BE2C (cell line): Measurements from ENCODE around the gene PREX1.
A peak's percentile ranks its signal among the peaks of the same experiment; 100 is the strongest.

Experiments used
- DNase-seq: peaks from one replicate; pipeline ENCODE4 v3.0.0-alpha.2; 2020
- H3K27me3 ChIP-seq: fragments of 250-450 bp; sonication (Bioruptor Pico); 2 replicates; pipeline ENCODE4 v1.5.1; 2020; ENCODE audit warnings: mild to moderate bottlenecking
- H3K36me3 ChIP-seq: fragments of 250-450 bp; sonication (Bioruptor Pico); 2 replicates; pipeline ENCODE4 v1.5.1; 2020; ENCODE audit warnings: mild to moderate bottlenecking
- H3K4me1 ChIP-seq: fragments of 250-450 bp; sonication (Bioruptor Pico); 2 replicates; pipeline ENCODE4 v1.5.1; 2020
- H3K4me3 ChIP-seq: 2 replicates; pipeline ENCODE4 v1.5.1; 2011; ENCODE audit warnings: low read depth, low read length
- H3K9me3 ChIP-seq: fragments of 250-450 bp; sonication (Bioruptor Pico); 2 replicates; pipeline ENCODE4 v1.5.1; 2020
- TF ChIP-seq, protein P1 (sequence below): IDR thresholded peaks from 2 replicates; pipeline ENCODE4 v1.5.1; 2012; ENCODE audit warnings: mild to moderate bottlenecking, low read depth, low read length

Gene PREX1

DNA sequence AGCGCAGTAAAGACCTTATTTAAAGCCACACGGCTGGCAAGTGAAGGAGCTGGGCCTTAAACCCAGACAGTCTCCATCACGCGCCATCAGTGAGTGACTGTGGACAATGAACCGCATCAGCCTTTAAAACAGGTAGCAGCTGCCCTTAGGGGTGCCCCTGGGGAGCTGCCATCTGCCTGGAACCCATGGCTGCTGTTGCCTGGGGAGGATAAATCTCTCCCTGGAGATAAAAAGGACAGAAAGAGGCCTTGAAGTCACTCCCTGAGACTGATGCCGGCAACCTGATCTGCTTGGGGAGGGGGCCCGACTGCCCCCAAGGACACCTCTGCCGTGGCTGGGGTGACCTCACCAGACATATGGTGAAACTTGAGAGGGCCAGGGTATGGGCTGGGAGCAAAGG, 73.5 kb downstream of the PREX1 start:
- DNase-seq, result no peak
- Histone ChIP-seq H3K36me3 (no peaks in the 10 kb centered on the region), H3K9me3 (no peaks in the 10 kb centered on the region; the same call in 1 of the 2 replicates), H3K4me1 (no peaks in the 10 kb centered on the region), H3K4me3 (no peak overlapping the region), H3K27me3 (no peaks in the 10 kb centered on the region)
- TF ChIP-seq, protein P1, sequence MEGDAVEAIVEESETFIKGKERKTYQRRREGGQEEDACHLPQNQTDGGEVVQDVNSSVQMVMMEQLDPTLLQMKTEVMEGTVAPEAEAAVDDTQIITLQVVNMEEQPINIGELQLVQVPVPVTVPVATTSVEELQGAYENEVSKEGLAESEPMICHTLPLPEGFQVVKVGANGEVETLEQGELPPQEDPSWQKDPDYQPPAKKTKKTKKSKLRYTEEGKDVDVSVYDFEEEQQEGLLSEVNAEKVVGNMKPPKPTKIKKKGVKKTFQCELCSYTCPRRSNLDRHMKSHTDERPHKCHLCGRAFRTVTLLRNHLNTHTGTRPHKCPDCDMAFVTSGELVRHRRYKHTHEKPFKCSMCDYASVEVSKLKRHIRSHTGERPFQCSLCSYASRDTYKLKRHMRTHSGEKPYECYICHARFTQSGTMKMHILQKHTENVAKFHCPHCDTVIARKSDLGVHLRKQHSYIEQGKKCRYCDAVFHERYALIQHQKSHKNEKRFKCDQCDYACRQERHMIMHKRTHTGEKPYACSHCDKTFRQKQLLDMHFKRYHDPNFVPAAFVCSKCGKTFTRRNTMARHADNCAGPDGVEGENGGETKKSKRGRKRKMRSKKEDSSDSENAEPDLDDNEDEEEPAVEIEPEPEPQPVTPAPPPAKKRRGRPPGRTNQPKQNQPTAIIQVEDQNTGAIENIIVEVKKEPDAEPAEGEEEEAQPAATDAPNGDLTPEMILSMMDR, result no peak

DNA sequence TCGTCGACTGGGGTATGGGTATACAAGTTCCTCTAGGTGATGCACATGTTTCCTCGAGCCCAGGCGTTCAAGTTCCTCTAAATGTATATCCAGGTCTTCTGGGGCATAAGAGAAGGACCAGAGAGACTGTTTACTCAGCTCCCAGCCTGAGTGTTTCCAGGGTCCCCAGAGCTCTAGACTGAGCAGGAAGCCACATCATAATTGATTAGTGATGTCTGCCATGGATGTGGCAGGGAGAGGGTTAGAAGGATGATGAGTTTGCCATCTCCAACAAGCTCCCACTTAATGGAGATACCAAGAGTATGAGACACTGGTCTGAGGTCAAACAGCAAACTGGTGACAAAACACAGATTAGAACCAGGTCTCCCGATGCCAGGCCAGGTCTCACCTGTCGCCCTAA, 74.8 kb downstream of the PREX1 start:
- H3K9me3 ChIP-seq, result no peaks in the 10 kb centered on the region; the same call in 1 of the 2 replicates
- no peak overlapping the region for H3K4me3 ChIP-seq
- no peak for DNase-seq
- no peaks in the 10 kb centered on the region for H3K4me1 ChIP-seq
- H3K27me3 ChIP-seq, result no peaks in the 10 kb centered on the region
- TF ChIP-seq, protein P1, result no peak
- no peaks in the 10 kb centered on the region for H3K36me3 ChIP-seq

DNA sequence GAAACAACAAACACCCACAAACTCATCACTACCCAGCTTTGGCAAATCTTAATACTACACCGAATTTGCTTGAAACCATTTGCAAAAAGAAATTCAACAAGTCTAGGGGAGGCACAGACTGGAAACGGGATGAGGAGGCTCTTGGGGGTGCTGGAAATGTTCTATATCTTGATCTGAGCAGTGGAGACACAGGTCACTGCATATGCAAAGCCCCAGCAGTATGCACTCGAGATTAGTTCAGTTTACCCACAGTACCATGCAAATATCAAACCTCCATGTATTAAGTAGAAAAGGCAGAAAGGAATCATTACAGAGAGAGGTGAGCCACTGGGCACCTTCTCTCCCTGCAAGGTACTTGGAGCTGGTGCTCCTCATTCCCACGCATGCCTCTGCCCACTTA, 75.9 kb downstream of the PREX1 start:
- TF ChIP-seq, protein P1, result no peak
- no peaks in the 10 kb centered on the region for H3K4me1 ChIP-seq

DNA sequence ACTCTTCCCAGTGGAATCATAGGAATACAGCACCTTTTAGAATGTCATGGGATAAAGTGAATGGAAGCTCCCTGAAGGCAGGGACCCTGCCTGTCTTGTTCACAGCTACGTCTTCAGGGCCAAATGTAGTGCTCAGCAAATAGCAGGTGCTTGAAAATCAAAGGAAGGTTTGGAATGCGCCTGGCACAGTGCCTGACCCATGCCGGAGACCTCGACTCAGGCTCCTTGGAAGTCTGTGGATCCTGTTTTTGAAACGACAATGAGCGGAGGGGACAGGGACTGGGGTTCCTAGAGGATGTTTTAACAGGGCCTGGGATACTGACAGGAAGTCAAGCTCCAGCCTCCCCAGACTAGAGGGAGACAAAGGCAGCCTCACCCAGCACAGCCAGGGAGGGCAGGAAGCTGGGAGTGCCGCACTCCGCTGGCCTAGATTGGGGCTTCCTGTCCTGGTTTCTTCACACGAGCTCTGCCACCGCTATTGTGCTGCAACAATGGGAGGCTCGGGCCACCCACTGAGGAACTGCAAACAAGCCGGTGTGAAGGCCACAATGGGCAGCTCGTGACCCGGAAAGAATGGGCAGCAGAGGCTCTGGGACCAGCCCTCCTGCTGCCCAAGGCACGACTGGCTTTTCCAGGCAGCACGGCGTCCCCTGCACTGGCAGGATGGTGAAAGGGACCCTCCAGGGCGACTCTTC, 76.7 kb downstream of the PREX1 start:
- Histone ChIP-seq H3K27me3 (no peaks in the 10 kb centered on the region), H3K9me3 (no peaks in the 10 kb centered on the region; the same call in 1 of the 2 replicates), H3K4me3 (no peak overlapping the region), H3K36me3 (no peaks in the 10 kb centered on the region), H3K4me1 (no peaks in the 10 kb centered on the region)
- no peak for DNase-seq
- TF ChIP-seq, protein P1, result no peak

More for the DNA sequence above, 75.9 kb downstream of the PREX1 start:
- no peaks in the 10 kb centered on the region; the same call in 1 of the 2 replicates for H3K9me3 ChIP-seq
- H3K36me3 ChIP-seq, result no peaks in the 10 kb centered on the region
- no peaks in the 10 kb centered on the region for H3K27me3 ChIP-seq
- H3K4me3 ChIP-seq, result no peak overlapping the region
- no peak for DNase-seq

DNA sequence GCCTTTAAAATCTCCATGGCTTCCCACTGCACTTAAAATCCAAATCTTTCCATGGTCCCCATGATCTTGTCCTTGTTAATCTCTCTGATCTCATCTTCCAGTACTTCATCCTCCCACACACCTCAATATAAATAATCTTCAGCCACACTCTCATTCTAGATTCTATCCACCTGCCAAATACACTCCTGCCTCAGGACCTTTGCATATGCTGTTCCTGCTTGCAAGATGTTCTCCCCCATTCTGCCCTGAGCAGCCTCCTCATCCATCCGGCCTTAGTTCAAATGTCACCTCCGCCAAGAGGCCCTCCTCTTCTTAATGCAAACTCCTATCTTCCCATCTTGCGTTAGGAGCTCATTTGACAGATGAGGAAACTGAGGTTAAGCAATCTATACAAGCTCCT, 77.4 kb downstream of the PREX1 start:
- no peak for DNase-seq
- H3K36me3 ChIP-seq, result no peaks in the 10 kb centered on the region
- no peaks in the 10 kb centered on the region for H3K27me3 ChIP-seq
- H3K4me3 ChIP-seq, result no peak overlapping the region
- TF ChIP-seq, protein P1, result no peak
- H3K9me3 ChIP-seq, result no peaks in the 10 kb centered on the region; the same call in 1 of the 2 replicates
- no peaks in the 10 kb centered on the region for H3K4me1 ChIP-seq

DNA sequence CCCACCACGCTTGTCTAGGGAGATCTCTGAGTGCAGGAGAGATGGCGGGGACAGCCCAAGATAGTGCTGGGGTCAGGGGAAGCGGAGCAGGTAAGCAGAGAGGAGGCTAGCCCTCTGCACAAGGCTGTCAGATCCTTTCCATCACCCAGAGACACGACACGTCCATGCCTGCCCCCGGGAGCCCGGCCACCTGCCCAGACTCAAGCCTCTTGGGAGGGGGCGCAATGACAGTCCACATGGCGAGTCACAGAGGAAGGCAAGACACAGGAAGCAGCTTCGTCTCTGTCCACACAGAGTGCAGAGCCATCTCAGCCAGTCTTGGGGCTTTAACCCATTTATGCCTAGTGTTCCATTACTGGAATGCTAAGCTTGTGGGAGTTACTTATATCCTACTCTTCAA, 78.4 kb downstream of the PREX1 start:
- no peak overlapping the region for H3K4me3 ChIP-seq
- DNase-seq, result peak; percentile 36
- no peaks in the 10 kb centered on the region for H3K27me3 ChIP-seq
- H3K9me3 ChIP-seq, result no peaks in the 10 kb centered on the region
- H3K36me3 ChIP-seq, result no peaks in the 10 kb centered on the region
- TF ChIP-seq, protein P1, result no peak
- H3K4me1 ChIP-seq, result no peaks in the 10 kb centered on the region
